Astrocyte (in vitro differentiated cells and primary cell): ENCODE data around the gene ORM1. TPM values are rescaled to one million over a fixed set of nuclear protein-coding genes. Genes with fewer than 3 reads are reported as not detected.

Experiments
- DNase-seq: peaks from one replicate; pipeline ENCODE4 v3.0.0-alpha.2; 2010; ENCODE audit warnings: low read depth
- FAIRE-seq: peaks from 2 replicates; lab custom pipeline; 2011; peaks lifted over from hg19 to GRCh38; lab: Jason Lieb, UNC
- H2AFZ ChIP-seq: 2 replicates; pipeline ENCODE4 v1.6.0; 2012; ENCODE audit warnings: low read depth, low read length, inconsistent platforms
- H3K27ac ChIP-seq: 2 replicates; pipeline ENCODE4 v1.5.1; 2011; ENCODE audit warnings: low read depth, low read length, inconsistent platforms
- H3K27me3 ChIP-seq: 2 replicates; pipeline ENCODE4 v1.6.0; 2011; ENCODE audit warnings: low read length, inconsistent platforms; ENCODE audit not compliant: insufficient read depth
- H3K36me3 ChIP-seq: 2 replicates; pipeline ENCODE4 v1.5.1; 2011; ENCODE audit warnings: low read length, inconsistent platforms; ENCODE audit not compliant: insufficient read depth
- H3K4me1 ChIP-seq: 2 replicates; pipeline ENCODE4 v1.5.1; 2011; ENCODE audit warnings: low read length, inconsistent platforms; ENCODE audit not compliant: insufficient read depth
- H3K4me2 ChIP-seq: 2 replicates; pipeline ENCODE4 v1.6.0; 2012; ENCODE audit warnings: low read length, inconsistent platforms
- H3K4me3 ChIP-seq: 2 replicates; pipeline ENCODE4 v1.5.1; 2011; ENCODE audit warnings: low read depth, mild to moderate bottlenecking, low read length, inconsistent platforms; ENCODE audit not compliant: insufficient read depth
- H3K79me2 ChIP-seq: 2 replicates; pipeline ENCODE4 v1.6.0; 2012; ENCODE audit warnings: mild to moderate bottlenecking, low read length, inconsistent platforms; ENCODE audit not compliant: insufficient read depth
- H3K9ac ChIP-seq: 2 replicates; pipeline ENCODE4 v1.6.0; 2012; ENCODE audit warnings: mild to moderate bottlenecking, low read length, inconsistent platforms
- H3K9me3 ChIP-seq: 2 replicates; pipeline ENCODE4 v1.5.1; 2012; ENCODE audit warnings: low read depth, mild to moderate bottlenecking, low read length, inconsistent platforms; ENCODE audit not compliant: insufficient read depth
- H4K20me1 ChIP-seq: 2 replicates; pipeline ENCODE4 v1.6.0; 2012; ENCODE audit warnings: low read length, inconsistent platforms; ENCODE audit not compliant: insufficient read depth
- H3K27ac Mint-ChIP-seq: one replicate; pipeline ENCODE4 v1.8.0; 2021; ENCODE audit warnings: mild to moderate bottlenecking, mixed read lengths; ENCODE audit not compliant: unreplicated experiment
- H3K27me3 Mint-ChIP-seq: one replicate; pipeline ENCODE4 v1.8.0; 2021; ENCODE audit warnings: low read depth, mixed read lengths; ENCODE audit not compliant: unreplicated experiment
- H3K36me3 Mint-ChIP-seq: one replicate; pipeline ENCODE4 v1.8.0; 2021; ENCODE audit warnings: low read depth, mixed read lengths; ENCODE audit not compliant: unreplicated experiment
- H3K4me1 Mint-ChIP-seq: one replicate; pipeline ENCODE4 v1.8.0; 2021; ENCODE audit warnings: low read depth, mixed read lengths; ENCODE audit not compliant: unreplicated experiment
- H3K4me3 Mint-ChIP-seq: one replicate; pipeline ENCODE4 v1.8.0; 2021; ENCODE audit warnings: mild to moderate bottlenecking, moderate library complexity, mixed read lengths; ENCODE audit not compliant: unreplicated experiment
- H3K9me3 Mint-ChIP-seq: one replicate; pipeline ENCODE4 v1.8.0; 2021; ENCODE audit warnings: mild to moderate bottlenecking, mixed read lengths; ENCODE audit not compliant: unreplicated experiment
- EZH2 ChIP-seq: IDR thresholded peaks from 2 replicates; pipeline ENCODE4 v1.6.1; 2012; ENCODE audit warnings: mild to moderate bottlenecking, low read length, inconsistent platforms; ENCODE audit not compliant: insufficient read depth
- total RNA-seq: library from RNA; stranded (reverse); gene quantifications from 2 replicates; pipeline ENCODE4 v1.2.1, GENCODE V29; 2021
- TF ChIP-seq, protein P1 (sequence below): IDR thresholded peaks from 2 replicates; pipeline ENCODE4 v1.5.1; 2011; ENCODE audit warnings: low read depth, mild to moderate bottlenecking, inconsistent platforms, low read length, moderate library complexity; ENCODE audit not compliant: insufficient read depth

ORM1 gene
- total RNA-seq, 1 donor from 2014 or later, result not detected

DNA sequence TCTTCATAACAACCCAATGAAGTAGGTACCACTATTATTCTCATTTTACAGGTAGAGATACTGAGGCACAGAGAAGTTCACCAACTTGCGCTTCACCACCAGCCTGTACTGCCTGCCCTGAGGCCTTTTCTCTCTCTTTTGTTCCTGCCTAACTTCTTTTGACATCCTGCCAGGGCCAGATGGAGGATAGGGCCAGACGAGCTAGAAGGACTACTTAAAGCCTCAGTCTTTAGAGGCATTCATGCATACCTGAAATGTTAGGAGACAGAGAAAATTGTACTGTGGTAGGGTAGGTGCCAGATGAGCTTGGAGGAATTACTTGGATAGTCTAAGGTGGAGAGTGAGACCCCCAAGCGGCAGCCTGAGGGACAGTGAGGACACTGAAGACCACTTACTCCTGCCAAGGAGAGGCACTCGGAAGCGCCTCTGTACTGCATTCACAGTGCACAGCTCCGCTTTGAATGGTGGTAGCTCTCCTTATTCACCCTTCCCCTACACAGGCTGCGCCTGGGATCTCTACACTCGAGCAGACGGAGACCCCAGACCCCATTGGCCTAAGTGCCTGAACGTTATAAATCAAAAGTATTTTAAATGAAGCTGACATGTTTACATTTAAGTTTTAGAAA lies 6.2 kb upstream of the ORM1 start:
- peak; percentile 7 for DNase-seq
- peaks cover 4% of the 10 kb centered on the region for H3K4me1 Mint-ChIP-seq
- no peak overlapping the region for H3K4me2 ChIP-seq
- no peak for FAIRE-seq
- H3K4me3 ChIP-seq, result no peak overlapping the region
- H3K9ac ChIP-seq, result no peak overlapping the region
- H3K79me2 ChIP-seq, result no peaks in the 10 kb centered on the region
- peaks cover 9% of the 10 kb centered on the region for H3K36me3 Mint-ChIP-seq
- H2AFZ ChIP-seq, result no peak overlapping the region
- H3K9me3 ChIP-seq, result no peaks in the 10 kb centered on the region
- no peak overlapping the region for H3K27ac Mint-ChIP-seq
- no peaks in the 10 kb centered on the region for H3K27me3 ChIP-seq
- peaks cover 5% of the 10 kb centered on the region for H3K9me3 Mint-ChIP-seq
- peaks cover 5% of the 10 kb centered on the region for H3K27me3 Mint-ChIP-seq
- H3K4me1 ChIP-seq, result peaks cover 3% of the 10 kb centered on the region
- no peak overlapping the region for H3K27ac ChIP-seq
- TF ChIP-seq EZH2, result no peak
- TF ChIP-seq, protein P1, sequence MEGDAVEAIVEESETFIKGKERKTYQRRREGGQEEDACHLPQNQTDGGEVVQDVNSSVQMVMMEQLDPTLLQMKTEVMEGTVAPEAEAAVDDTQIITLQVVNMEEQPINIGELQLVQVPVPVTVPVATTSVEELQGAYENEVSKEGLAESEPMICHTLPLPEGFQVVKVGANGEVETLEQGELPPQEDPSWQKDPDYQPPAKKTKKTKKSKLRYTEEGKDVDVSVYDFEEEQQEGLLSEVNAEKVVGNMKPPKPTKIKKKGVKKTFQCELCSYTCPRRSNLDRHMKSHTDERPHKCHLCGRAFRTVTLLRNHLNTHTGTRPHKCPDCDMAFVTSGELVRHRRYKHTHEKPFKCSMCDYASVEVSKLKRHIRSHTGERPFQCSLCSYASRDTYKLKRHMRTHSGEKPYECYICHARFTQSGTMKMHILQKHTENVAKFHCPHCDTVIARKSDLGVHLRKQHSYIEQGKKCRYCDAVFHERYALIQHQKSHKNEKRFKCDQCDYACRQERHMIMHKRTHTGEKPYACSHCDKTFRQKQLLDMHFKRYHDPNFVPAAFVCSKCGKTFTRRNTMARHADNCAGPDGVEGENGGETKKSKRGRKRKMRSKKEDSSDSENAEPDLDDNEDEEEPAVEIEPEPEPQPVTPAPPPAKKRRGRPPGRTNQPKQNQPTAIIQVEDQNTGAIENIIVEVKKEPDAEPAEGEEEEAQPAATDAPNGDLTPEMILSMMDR, result no peak
- H3K36me3 ChIP-seq, result no peaks in the 10 kb centered on the region
- no peaks in the 10 kb centered on the region for H4K20me1 ChIP-seq
- no peak overlapping the region for H3K4me3 Mint-ChIP-seq

- Mint-ChIP-seq H3K27ac (peak overlapping the region; percentile 64), H3K36me3 (peaks cover under 1% of the 10 kb centered on the region), H3K4me3 (no peak overlapping the region), H3K27me3 (peaks cover 7% of the 10 kb centered on the region), H3K4me1 (peaks cover 4% of the 10 kb centered on the region), H3K9me3 (peaks cover 5% of the 10 kb centered on the region)
- Histone ChIP-seq H3K36me3 (no peaks in the 10 kb centered on the region), H3K4me3 (no peak overlapping the region), H3K4me1 (peaks cover 3% of the 10 kb centered on the region), H4K20me1 (no peaks in the 10 kb centered on the region), H3K79me2 (no peaks in the 10 kb centered on the region), H3K27ac (no peak overlapping the region), H2AFZ (no peak overlapping the region), H3K4me2 (no peak overlapping the region), H3K9ac (no peak overlapping the region), H3K27me3 (no peaks in the 10 kb centered on the region), H3K9me3 (no peaks in the 10 kb centered on the region)
- TF ChIP-seq EZH2, result no peak
- TF ChIP-seq, protein P1, result no peak
- FAIRE-seq (no peak), DNase-seq (no peak)
These were observed 5.1 kb upstream of the ORM1 start for GRCh38 chr9:114317665-114318357.

DNA sequence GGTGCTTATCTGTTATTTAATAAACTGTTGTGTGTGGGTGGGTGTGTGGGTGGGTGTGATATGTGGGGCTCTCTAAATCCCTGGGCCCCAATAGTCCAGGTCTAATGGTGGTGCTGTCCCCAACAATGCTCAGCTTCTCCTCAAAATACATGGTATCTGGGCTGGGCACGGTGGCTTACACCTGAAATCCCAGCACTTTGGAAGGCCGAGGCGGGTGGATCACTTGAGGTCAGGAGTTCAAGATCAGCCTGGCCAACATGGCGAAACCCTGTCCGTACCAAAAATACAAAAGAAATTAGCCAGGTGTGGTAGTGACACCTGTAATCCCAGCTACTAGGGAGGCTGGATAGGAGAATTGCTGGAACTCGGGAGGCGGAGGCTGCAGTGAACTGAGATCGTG lies 4.5 kb upstream of the ORM1 start:
- Mint-ChIP-seq H3K36me3 (no peaks in the 10 kb centered on the region), H3K4me3 (no peak overlapping the region), H3K27me3 (peaks cover 7% of the 10 kb centered on the region), H3K4me1 (peaks cover 4% of the 10 kb centered on the region), H3K27ac (no peak overlapping the region), H3K9me3 (peaks cover 5% of the 10 kb centered on the region)
- no peak overlapping the region for H3K9ac ChIP-seq
- no peak overlapping the region for H2AFZ ChIP-seq
- TF ChIP-seq, protein P1, result no peak
- TF ChIP-seq EZH2, result no peak
- no peak overlapping the region for H3K4me2 ChIP-seq
- no peaks in the 10 kb centered on the region for H3K79me2 ChIP-seq
- H3K9me3 ChIP-seq, result no peaks in the 10 kb centered on the region
- H4K20me1 ChIP-seq, result no peaks in the 10 kb centered on the region
- no peak overlapping the region for H3K4me3 ChIP-seq
- no peaks in the 10 kb centered on the region for H3K36me3 ChIP-seq
- no peaks in the 10 kb centered on the region for H3K27me3 ChIP-seq
- FAIRE-seq (no peak), DNase-seq (no peak)
- H3K27ac ChIP-seq, result no peak overlapping the region
- peaks cover 3% of the 10 kb centered on the region for H3K4me1 ChIP-seq
